SK-N-SH (cell line): ENCODE data around the gene GOLGA6L7.

ENCODE experiments used
- POLR2AphosphoS5 ChIP-seq: IDR thresholded peaks from 2 replicates; pipeline ENCODE4 v1.6.1; 2012; ENCODE audit warnings: low read depth, low read length
- RXRA ChIP-seq: IDR thresholded peaks from 2 replicates; pipeline ENCODE4 v1.4.0; 2012; ENCODE audit warnings: low read depth, mild to moderate bottlenecking, borderline replicate concordance
- TF ChIP-seq, protein P1 (sequence below): IDR thresholded peaks from 2 replicates; pipeline ENCODE4 v1.6.1; 2012; ENCODE audit warnings: mild to moderate bottlenecking, low read depth, low read length, moderate library complexity

DNA sequence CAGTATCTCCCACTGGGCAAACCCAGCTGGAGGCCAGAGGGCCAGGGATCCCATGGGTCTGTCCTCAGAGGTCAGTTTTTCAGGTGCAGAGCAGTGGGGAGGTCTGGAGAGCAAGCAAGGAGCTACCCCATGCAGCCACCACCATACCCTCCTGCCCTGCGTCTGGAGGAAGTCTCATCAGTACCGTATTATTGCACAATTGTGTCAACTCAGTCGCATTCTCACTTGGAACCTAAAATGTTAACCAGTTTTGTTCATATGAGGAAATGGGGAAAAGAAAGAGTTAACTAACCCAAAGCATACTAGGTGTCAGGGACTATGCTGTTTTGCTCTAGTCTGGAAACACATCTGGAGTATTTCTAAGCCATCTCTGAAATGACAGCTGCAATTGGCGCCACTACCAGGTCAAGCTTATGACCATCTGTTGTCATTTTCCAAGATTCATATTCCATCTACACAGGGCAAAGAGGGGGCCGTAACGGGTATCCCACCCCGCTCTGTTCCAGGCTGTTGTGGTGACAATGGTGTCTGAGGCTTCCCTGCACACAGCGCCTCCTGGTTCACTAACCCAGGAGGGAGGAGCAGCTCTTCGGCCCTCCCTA lies 20.4 kb upstream of the GOLGA6L7 start:
- TF ChIP-seq RXRA (no peak), POLR2AphosphoS5 (no peak)
- TF ChIP-seq, protein P1, sequence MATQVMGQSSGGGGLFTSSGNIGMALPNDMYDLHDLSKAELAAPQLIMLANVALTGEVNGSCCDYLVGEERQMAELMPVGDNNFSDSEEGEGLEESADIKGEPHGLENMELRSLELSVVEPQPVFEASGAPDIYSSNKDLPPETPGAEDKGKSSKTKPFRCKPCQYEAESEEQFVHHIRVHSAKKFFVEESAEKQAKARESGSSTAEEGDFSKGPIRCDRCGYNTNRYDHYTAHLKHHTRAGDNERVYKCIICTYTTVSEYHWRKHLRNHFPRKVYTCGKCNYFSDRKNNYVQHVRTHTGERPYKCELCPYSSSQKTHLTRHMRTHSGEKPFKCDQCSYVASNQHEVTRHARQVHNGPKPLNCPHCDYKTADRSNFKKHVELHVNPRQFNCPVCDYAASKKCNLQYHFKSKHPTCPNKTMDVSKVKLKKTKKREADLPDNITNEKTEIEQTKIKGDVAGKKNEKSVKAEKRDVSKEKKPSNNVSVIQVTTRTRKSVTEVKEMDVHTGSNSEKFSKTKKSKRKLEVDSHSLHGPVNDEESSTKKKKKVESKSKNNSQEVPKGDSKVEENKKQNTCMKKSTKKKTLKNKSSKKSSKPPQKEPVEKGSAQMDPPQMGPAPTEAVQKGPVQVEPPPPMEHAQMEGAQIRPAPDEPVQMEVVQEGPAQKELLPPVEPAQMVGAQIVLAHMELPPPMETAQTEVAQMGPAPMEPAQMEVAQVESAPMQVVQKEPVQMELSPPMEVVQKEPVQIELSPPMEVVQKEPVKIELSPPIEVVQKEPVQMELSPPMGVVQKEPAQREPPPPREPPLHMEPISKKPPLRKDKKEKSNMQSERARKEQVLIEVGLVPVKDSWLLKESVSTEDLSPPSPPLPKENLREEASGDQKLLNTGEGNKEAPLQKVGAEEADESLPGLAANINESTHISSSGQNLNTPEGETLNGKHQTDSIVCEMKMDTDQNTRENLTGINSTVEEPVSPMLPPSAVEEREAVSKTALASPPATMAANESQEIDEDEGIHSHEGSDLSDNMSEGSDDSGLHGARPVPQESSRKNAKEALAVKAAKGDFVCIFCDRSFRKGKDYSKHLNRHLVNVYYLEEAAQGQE = no peak
